ENCODE measurements around the gene FAM107B. TPM values are rescaled to one million over a fixed set of nuclear protein-coding genes. Genes with fewer than 3 reads are reported as not detected.

FAM107B gene
- total RNA-seq, 1 experiment from 2014 or later = 144 TPM

DNA sequence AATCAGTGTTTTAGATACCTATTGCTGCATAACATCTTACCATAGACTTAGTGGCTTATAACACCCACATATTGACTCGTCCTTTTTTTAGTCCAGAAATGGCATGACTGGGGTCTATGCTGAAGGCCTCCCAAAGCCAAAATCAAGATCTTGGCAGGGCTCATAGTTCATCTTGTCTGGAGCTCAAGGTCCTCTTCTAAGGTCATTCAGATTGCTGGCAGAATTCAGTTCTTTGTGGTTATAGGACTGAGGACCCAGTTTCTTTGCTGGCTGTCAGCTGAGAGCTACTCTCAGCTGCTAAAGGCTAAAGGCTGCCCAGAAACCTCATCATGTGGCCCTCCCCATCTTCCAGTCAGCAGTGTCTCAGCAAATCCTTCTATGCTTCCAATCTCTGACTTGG lies 165.5 kb downstream of the FAM107B start:
- H3K79me2 ChIP-seq (ENCODE audit: low read depth) = no peaks in the 10 kb centered on the region
- H3F3A ChIP-seq (ENCODE audit: insufficient read depth, low read depth) = peaks cover 16% of the 10 kb centered on the region
- no peak overlapping the region for H3K27ac ChIP-seq
- no peak overlapping the region for H3K4me3 ChIP-seq
- no peak for DNase-seq
- no TSS peak for BruUV-seq (replicated peaks)
- ChIA-PET CTCF (interaction anchor here (0.6 kb wide), 1 partner anchor 72 kb away, joined by 4 read pairs; no protein-coding TSS in a partner anchor), POLR2A (ENCODE audit: unreplicated experiment) (no interaction called here)
- TF ChIP-seq CTCF (conservative IDR thresholded peaks at IDR 0.05) (no peak), EZH2 (IDR thresholded peaks at IDR 0.05; ENCODE audit: low read depth) (no peak)
- no peaks in the 10 kb centered on the region for H3K27me3 ChIP-seq (ENCODE audit: insufficient read depth, low read depth)
- H3K36me3 ChIP-seq (ENCODE audit: low read depth) = no peaks in the 10 kb centered on the region
- no peaks in the 10 kb centered on the region for H3K9me3 ChIP-seq (ENCODE audit: insufficient read depth, low read depth)
- peaks cover 19% of the 10 kb centered on the region for H3K4me1 ChIP-seq (replicated peaks; ENCODE audit: insufficient read depth)
- H3K4me2 ChIP-seq = no peak overlapping the region
- H2AFZ ChIP-seq = no peak overlapping the region
- H4K20me1 ChIP-seq (ENCODE audit: insufficient read depth) = no peaks in the 10 kb centered on the region
- intact Hi-C loops (cut with micrococcal nuclease; ENCODE audit: unreplicated experiment) = no loop called here
- no peaks in the 10 kb centered on the region for H3K9me2 ChIP-seq (ENCODE audit: insufficient read depth)

DNA sequence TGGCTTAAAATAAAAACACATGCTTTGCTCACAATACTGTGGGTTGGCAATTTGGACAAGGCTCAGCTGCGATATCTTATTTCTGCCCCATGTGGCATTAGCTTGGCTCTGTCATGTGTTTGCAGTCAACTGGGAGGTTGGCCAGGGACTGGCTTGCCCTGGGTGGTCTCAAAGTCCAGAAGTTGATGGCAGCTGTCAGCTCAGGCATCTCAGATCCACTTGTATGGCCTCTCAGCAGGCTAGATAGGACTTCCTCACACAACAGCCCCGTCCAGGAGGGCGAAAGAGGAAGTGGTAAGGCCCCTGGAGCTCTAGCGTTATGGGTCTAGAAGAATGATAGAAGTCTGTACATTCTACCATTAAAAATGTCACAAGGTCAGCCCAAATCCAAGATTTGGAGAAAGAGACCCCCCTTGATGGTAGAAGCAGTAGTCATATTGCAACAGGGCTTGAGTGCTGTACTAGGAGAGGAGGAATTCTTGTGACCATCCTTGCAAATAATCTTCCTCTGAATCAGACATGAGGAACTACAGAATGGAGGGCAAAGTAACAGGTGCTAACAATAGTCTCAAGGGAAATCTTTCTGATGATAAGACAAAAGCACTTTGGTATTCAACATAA lies 166.2 kb downstream of the FAM107B start:
- Histone ChIP-seq H3K36me3 (ENCODE audit: low read depth) (0 out of 2 replicates have a peak, but pooled peaks cover under 1% of the 10 kb centered on the region), H3K27me3 (ENCODE audit: insufficient read depth, low read depth) (no peaks in the 10 kb centered on the region), H3K27ac (no peak overlapping the region), H4K20me1 (ENCODE audit: insufficient read depth) (no peaks in the 10 kb centered on the region), H3K9me2 (ENCODE audit: insufficient read depth) (no peaks in the 10 kb centered on the region), H3K4me2 (no peak overlapping the region), H3K4me3 (no peak overlapping the region), H2AFZ (no peak overlapping the region), H3K4me1 (replicated peaks; ENCODE audit: insufficient read depth) (peaks cover 19% of the 10 kb centered on the region), H3K79me2 (ENCODE audit: low read depth) (peaks cover 2% of the 10 kb centered on the region), H3K9me3 (ENCODE audit: insufficient read depth, low read depth) (no peaks in the 10 kb centered on the region), H3F3A (ENCODE audit: insufficient read depth, low read depth) (peaks cover 16% of the 10 kb centered on the region)
- CTCF ChIA-PET = interaction anchor here (0.6 kb wide), 1 partner anchor 71 kb away, joined by 4 read pairs; no protein-coding TSS in a partner anchor
- TF ChIP-seq EZH2 (IDR thresholded peaks at IDR 0.05; ENCODE audit: low read depth) = no peak
- TF ChIP-seq CTCF (conservative IDR thresholded peaks at IDR 0.05) = no peak
- POLR2A ChIA-PET (ENCODE audit: unreplicated experiment) = interaction anchor here (0.6 kb wide), 1 partner anchor 8 kb away, joined by 5 read pairs; no protein-coding TSS in a partner anchor
- intact Hi-C loops (cut with micrococcal nuclease; ENCODE audit: unreplicated experiment) = no loop called here
- BruUV-seq (replicated peaks) = no TSS peak
- no peak for DNase-seq

- H3K27me3 ChIP-seq (ENCODE audit: insufficient read depth, low read depth) = no peaks in the 10 kb centered on the region
- intact Hi-C loops (cut with micrococcal nuclease; ENCODE audit: unreplicated experiment) = no loop called here
- H3F3A ChIP-seq (ENCODE audit: insufficient read depth, low read depth) = peaks cover 21% of the 10 kb centered on the region
- ChIA-PET POLR2A (ENCODE audit: unreplicated experiment) (no interaction called here), CTCF (no interaction called here)
- no peak overlapping the region for H3K27ac ChIP-seq
- H3K9me3 ChIP-seq (ENCODE audit: insufficient read depth, low read depth) = no peaks in the 10 kb centered on the region
- H3K9me2 ChIP-seq (ENCODE audit: insufficient read depth) = no peaks in the 10 kb centered on the region
- H4K20me1 ChIP-seq (ENCODE audit: insufficient read depth) = peaks cover 3% of the 10 kb centered on the region
- no peak overlapping the region for H3K4me2 ChIP-seq
- peaks cover 9% of the 10 kb centered on the region for H3K36me3 ChIP-seq (ENCODE audit: low read depth)
- peaks cover 21% of the 10 kb centered on the region for H3K4me1 ChIP-seq (replicated peaks; ENCODE audit: insufficient read depth)
- no peak overlapping the region for H2AFZ ChIP-seq
- BruUV-seq (replicated peaks) = no TSS peak
- DNase-seq = no peak
- H3K79me2 ChIP-seq (ENCODE audit: low read depth) = peaks cover 20% of the 10 kb centered on the region
- no peak for TF ChIP-seq CTCF (conservative IDR thresholded peaks at IDR 0.05)
- TF ChIP-seq EZH2 (IDR thresholded peaks at IDR 0.05; ENCODE audit: low read depth) = no peak
- H3K4me3 ChIP-seq = no peak overlapping the region
Observed at GRCh38 chr10:14606633-14607032, 168.1 kb downstream of the FAM107B start.

Measured in PC-9 (cell line).